ENCODE data around the gene CYGB.

Gene CYGB

DNA sequence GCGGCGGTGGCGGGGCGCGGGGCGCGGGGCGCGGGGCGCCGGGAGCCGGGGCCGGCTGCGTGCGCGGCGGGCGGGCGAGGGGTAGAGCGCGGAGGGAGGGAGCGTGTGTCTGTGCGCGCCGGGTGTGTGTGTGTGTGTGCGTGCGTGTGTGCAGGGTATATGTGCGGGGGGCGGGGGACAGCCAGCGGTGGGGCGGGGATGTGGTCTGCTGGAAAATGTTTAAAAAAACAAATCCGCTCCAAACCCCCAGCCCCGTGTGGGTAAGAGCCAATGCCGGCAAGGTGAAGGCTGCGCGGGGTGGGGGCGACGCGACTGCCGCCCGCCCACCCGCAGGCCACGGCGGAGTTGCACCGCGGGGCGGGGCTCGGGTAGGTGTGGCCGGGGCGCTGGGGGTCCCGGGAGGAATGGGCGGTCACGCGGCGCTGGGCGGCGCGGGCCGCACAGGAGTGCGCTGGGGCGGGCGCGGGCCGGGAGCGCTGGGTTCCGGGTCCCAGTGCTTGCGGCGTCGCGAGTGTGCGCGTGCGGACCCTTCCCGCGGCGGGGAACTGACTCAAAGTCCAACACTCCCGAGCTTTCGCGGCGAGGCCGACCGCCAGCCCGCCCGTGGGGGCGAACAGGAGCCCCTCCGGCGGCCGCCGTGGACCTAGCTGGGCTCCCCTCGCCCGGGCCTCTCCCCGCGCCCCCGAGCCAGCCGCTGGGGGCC, at the start of gene CYGB:
Gene CYGB (minus strand): TSS at position 132 of the 703 bp plus-strand sequence. CDS start 167 bp downstream, outside the sequence.
- TF ChIP-seq, protein P1, sequence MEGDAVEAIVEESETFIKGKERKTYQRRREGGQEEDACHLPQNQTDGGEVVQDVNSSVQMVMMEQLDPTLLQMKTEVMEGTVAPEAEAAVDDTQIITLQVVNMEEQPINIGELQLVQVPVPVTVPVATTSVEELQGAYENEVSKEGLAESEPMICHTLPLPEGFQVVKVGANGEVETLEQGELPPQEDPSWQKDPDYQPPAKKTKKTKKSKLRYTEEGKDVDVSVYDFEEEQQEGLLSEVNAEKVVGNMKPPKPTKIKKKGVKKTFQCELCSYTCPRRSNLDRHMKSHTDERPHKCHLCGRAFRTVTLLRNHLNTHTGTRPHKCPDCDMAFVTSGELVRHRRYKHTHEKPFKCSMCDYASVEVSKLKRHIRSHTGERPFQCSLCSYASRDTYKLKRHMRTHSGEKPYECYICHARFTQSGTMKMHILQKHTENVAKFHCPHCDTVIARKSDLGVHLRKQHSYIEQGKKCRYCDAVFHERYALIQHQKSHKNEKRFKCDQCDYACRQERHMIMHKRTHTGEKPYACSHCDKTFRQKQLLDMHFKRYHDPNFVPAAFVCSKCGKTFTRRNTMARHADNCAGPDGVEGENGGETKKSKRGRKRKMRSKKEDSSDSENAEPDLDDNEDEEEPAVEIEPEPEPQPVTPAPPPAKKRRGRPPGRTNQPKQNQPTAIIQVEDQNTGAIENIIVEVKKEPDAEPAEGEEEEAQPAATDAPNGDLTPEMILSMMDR (IDR thresholded peaks at IDR 0.05; ENCODE audit: low read depth, low read length): no peak
- peak within 1 kb of the TSS; percentile 53 for H3K4me3 ChIP-seq (ENCODE audit: low read depth, low read length)

DNA sequence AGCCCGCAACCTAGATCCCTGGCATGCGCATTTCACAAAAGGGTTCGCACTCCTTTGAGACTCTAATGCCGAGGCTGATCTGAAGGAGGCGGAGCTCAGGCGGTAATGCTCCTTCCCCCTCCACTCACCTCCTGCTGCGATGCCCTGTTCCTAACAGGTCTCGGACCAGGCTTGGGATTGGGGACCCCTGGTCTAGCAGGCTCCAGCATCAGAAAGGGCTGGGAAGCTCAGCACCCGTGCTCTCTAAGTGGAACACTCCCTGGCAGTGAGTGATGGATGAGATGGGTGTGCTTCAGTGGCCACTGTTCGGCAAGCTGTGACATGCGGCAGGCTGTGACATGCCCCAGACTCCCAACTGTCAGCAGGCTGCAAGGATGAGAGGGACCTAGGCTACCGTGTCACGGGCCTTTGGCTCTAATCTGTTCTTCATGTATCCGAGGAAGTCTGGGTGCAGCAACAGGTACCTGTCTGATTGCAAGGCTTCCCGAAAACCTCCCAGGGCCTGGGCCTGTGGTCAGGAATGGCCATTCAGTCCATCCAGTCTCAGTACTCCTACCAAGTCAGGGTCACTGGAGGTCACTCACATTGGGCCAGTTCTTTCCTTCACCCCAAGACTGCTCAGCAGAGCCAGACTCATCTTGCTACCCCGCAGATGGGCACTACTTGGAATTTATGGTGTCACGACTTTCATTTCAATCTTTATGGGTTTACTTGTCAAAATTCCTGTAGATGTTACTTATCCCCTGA, 49.4 kb upstream of the CYGB start:
- H3K4me3 ChIP-seq (ENCODE audit: low read depth, low read length): no peak overlapping the region
- TF ChIP-seq, protein P1 (IDR thresholded peaks at IDR 0.05; ENCODE audit: low read depth, low read length): no peak

DNA sequence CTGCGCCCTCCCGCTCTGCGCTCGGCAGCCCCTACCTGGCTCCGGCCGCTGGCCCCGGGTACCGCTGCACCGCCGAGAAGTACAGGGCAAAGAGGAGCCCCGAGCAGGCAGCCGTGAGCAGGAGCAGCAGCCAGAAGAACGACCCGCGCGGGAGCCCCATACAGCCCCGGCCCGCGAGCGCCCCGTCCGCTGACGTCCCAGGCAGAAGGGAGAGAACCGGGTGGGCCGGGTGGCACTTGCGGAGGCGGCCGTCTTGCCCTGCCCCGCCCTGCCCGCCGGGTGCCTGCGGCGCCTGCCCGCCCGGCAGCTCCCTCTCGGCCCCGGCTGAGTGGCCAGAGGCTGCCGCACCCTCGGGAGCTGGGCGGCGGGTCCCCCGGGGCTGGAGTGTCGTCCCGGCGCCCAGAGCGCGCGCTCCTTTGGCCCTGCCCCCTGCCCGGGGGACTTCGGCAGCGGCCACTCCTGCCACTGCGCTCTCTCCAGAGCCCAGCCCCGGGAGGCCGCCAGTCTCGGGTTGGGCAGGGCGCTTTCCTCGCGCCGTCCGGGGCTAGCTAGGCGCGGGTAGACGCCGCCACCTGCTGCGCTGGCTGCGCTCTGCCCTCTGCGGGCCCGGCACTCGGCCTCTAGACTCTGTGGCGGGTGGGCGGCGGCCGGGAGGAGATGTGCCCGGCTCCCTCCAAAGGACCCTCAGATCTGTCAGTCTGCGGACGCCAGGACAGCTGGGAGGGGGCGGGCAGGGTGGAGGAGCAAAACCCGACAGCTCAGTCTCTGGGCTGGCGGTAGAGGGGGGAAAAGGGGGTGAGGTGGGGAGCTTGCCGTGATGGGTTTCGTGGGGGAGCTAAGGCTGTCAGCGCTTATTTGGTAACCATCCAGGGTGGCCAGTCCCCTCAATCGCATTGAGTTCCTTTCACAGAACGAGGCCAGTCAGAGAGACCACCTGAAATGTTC, 48.4 kb upstream of the CYGB start, which contains the start of gene ST6GALNAC2:
Gene ST6GALNAC2 (minus strand): TSS at position 212 of the 945 bp plus-strand sequence. CDS start 52 bp downstream, at position 160.
- H3K4me3 ChIP-seq (ENCODE audit: low read depth, low read length): peak within 1 kb of the TSS; percentile 53
- TF ChIP-seq, protein P1 (IDR thresholded peaks at IDR 0.05; ENCODE audit: low read depth, low read length): 0 out of 2 replicates have a peak, but pooled peaks have one; percentile 21

DNA sequence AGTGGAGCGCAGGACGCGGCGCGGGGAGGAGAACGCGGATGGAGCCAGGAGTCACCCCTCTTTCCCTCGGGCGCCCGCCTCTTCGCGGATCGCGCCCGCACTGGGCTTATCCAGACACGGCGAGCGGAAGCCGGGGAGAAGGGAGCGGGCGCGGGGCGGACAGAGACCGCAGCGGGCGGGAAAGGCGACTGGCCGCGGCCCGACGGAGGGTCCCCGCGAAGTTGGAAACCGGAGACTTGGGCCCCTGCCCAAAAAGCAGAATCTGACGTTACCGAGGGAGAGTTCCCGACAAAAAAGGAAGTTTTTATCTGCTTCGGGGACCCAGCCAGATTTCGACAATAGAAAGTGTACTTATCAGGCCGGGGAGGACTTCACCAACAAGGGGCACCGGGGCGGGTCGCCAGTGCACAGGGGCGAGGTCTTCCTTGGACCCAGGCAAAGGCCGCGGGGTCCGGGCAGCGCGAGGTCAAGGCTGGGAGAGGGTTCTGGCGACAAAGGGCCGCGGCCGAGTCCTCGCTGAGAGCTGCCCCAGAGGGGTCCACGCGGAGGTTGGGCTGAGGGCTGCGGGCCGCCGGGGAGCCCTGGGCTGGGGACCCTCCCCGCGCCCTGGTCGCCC, 47.6 kb upstream of the CYGB start:
- H3K4me3 ChIP-seq (ENCODE audit: low read depth, low read length): peak overlapping the region; percentile 53
- TF ChIP-seq, protein P1 (IDR thresholded peaks at IDR 0.05; ENCODE audit: low read depth, low read length): no peak

DNA sequence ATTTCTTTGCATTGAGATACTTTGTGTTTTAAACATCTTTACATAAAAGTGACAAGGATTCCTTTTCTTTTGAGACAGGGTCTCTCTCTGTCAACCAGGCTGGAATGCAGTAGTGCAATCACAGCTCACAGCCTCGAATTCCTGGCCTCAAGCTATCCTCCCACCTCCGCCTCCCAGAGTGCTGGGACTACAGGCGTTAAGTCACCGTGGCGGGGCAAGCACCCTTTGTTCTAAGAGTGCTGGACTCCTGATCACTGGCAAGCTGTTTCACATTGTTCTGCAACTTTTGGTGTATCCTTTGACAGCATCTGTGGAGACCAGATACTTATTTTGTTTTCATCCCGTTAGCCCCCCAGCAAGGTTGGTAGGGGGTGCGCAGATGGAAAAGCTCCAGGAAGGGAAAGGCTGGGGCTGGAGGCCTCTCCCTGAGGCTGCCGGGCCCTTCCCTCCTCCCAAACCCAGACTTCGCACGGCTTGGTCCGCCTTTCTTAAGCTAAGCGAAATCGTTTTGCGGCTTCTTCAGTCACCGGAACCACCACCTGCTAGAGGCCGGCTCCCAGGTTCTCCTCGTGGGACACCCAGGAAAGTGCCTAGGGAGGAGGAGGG, 47.0 kb upstream of the CYGB start:
- peak overlapping the region; percentile 53 for H3K4me3 ChIP-seq (ENCODE audit: low read depth, low read length)
- TF ChIP-seq, protein P1 (IDR thresholded peaks at IDR 0.05; ENCODE audit: low read depth, low read length): no peak

DNA sequence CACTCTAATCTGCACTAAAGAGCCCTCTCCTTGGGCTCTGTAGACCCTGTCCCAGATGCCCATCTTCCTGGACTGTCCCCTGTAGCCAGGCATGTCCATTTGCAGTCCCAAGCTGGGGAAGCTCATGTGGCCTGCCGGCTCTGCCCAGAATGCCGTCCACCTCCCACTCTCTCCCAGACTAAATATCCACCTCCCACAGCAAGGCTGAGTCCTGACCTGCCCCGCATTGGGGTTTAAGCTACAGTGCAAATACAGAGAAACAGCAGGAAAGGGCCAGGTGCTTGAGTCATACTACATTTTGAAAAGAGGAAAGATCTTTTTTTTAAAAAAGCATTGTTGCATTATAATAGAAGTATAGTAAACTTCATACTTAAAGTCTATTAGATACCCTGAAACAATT, 45.2 kb upstream of the CYGB start:
- H3K4me3 ChIP-seq (ENCODE audit: low read depth, low read length): no peak overlapping the region
- TF ChIP-seq, protein P1 (IDR thresholded peaks at IDR 0.05; ENCODE audit: low read depth, low read length): no peak

Data from WI38 (cell line).